H1 (cell line): ENCODE results near the gene TENT4B. TPM values are rescaled to one million over a fixed set of nuclear protein-coding genes. Genes with fewer than 3 reads are reported as not detected.

Experiments used
- CTCF ChIA-PET: fragments of 300-600 bp; sonication (Branson Sonifier 250); formaldehyde crosslinking; loops from one replicate; lab custom pipeline; 2021; ENCODE audit not compliant: partially characterized antibody; lab: Charles Lee
- POLR2A ChIA-PET: fragments of 300-600 bp; sonication (Branson Sonifier 250); formaldehyde crosslinking; loops from one replicate; lab custom pipeline; 2021; ENCODE audit warnings: inconsistent platforms; ENCODE audit not compliant: partially characterized antibody; lab: Charles Lee
- DNase-seq, 2 experiments: peaks; one replicate each; pipeline versions ENCODE4 v3.0.0 to v3.0.0-alpha.2; 2010 to 2022; ENCODE audit warnings: low spot score in 2 of 2, low read depth in 1 of 2, mixed read lengths in 1 of 2
- FAIRE-seq: peaks from 2 replicates; lab custom pipeline; 2011; peaks lifted over from hg19 to GRCh38; lab: Jason Lieb, UNC
- H2AFZ ChIP-seq: 2 replicates; pipeline ENCODE4 v1.8.1; 2012; ENCODE audit warnings: low read length, inconsistent platforms
- H2AK5ac ChIP-seq: 2 replicates; pipeline ENCODE4 v1.6.1; 2013; ENCODE audit warnings: low read depth, low read length
- H2BK120ac ChIP-seq: replicated peaks from 2 replicates; pipeline ENCODE3; 2013; ENCODE audit warnings: low read depth, low read length, inconsistent platforms
- H2BK12ac ChIP-seq: 2 replicates; pipeline ENCODE4 v1.6.1; 2013; ENCODE audit warnings: low read depth, low read length
- H2BK15ac ChIP-seq: 2 replicates; pipeline ENCODE4 v1.6.1; 2013; ENCODE audit warnings: low read length
- H2BK20ac ChIP-seq: 2 replicates; pipeline ENCODE4 v1.6.1; 2013; ENCODE audit warnings: low read length
- H2BK5ac ChIP-seq: 2 replicates; pipeline ENCODE4 v1.6.1; 2013; ENCODE audit warnings: low read depth, low read length
- H3K14ac ChIP-seq: 2 replicates; pipeline ENCODE4 v1.6.1; 2013; ENCODE audit warnings: inconsistent platforms; ENCODE audit not compliant: insufficient read length
- H3K18ac ChIP-seq: 2 replicates; pipeline ENCODE4 v1.6.1; 2013; ENCODE audit warnings: low read length; ENCODE audit errors: extremely low read depth
- H3K23ac ChIP-seq: 2 replicates; pipeline ENCODE4 v1.6.1; 2013; ENCODE audit warnings: inconsistent platforms; ENCODE audit not compliant: insufficient read length
- H3K23me2 ChIP-seq: 2 replicates; pipeline ENCODE4 v1.6.1; 2013; ENCODE audit warnings: low read depth, low read length
- H3K27ac ChIP-seq: 2 replicates; pipeline ENCODE4 v1.6.1; 2011; ENCODE audit warnings: low read depth, low read length, inconsistent platforms
- H3K27me3 ChIP-seq, 4 experiments: replicated peaks in 1 of 4; 1 replicate in 1 of 4; 2 replicates in 3 of 4; pipeline versions ENCODE4 v1.6.1 to v1.8.1; 2011 to 2013; ENCODE audit warnings: low read length in 3 of 4, mild to moderate bottlenecking in 3 of 4, inconsistent platforms in 2 of 4, mixed read lengths in 2 of 4, moderate library complexity in 1 of 4; ENCODE audit not compliant: control insufficient read depth in 3 of 4, insufficient read depth in 3 of 4; ENCODE audit errors: extremely low read depth in 1 of 4
- H3K36me3 ChIP-seq, 4 experiments: 2 replicates each; pipeline versions ENCODE4 v1.6.1 to v1.8.1; 2011 to 2013; ENCODE audit warnings: mild to moderate bottlenecking in 4 of 4, low read length in 3 of 4, moderate library complexity in 2 of 4, control low read depth in 1 of 4, inconsistent platforms in 1 of 4; ENCODE audit not compliant: insufficient read depth in 4 of 4, control insufficient read depth in 2 of 4
- H3K4ac ChIP-seq: replicated peaks from 2 replicates; pipeline ENCODE3; 2013; ENCODE audit warnings: low read length, low read depth, mixed read lengths, inconsistent platforms; ENCODE audit not compliant: insufficient read length
- H3K4me1 ChIP-seq, 4 experiments: replicated peaks in 1 of 4; 1 replicate in 1 of 4; 2 replicates in 3 of 4; pipeline versions ENCODE4 v1.6.1 to v1.8.1; 2011 to 2013; ENCODE audit warnings: low read length in 3 of 4, inconsistent platforms in 2 of 4, mixed read lengths in 1 of 4; ENCODE audit not compliant: insufficient read depth in 4 of 4, control insufficient read depth in 3 of 4
- H3K4me2 ChIP-seq, 2 experiments: 2 replicates each; pipeline versions ENCODE4 v1.6.1 to v1.8.1; 2011 to 2013; ENCODE audit warnings: low read depth in 2 of 2, low read length in 2 of 2, control low read depth in 1 of 2, inconsistent platforms in 1 of 2, mild to moderate bottlenecking in 1 of 2; ENCODE audit not compliant: insufficient read depth in 1 of 2
- H3K4me3 ChIP-seq, 4 experiments: fragments of 200-600, 300-600 bp in 1 of 4; sonication (generic), shearing (Covaris generic), sonication (Bioruptor Twin) in 1 of 4; 2 replicates each; pipeline versions ENCODE4 v1.5.1 to v1.8.1; 2011 to 2016; ENCODE audit warnings: low read length in 4 of 4, low read depth in 3 of 4, control low read depth in 2 of 4, inconsistent platforms in 2 of 4, mild to moderate bottlenecking in 2 of 4, mixed read lengths in 1 of 4, moderate library complexity in 1 of 4; ENCODE audit not compliant: insufficient read depth in 2 of 4; ENCODE audit errors: extremely low read depth in 1 of 4
- H3K56ac ChIP-seq: replicated peaks from 2 replicates; pipeline ENCODE3; 2013; ENCODE audit warnings: low read depth, mild to moderate bottlenecking, mixed read lengths, low read length, inconsistent platforms; ENCODE audit not compliant: insufficient read length
- H3K79me1 ChIP-seq: 2 replicates; pipeline ENCODE4 v1.6.1; 2013; ENCODE audit warnings: low read depth, low read length, control low read depth
- H3K79me2 ChIP-seq, 2 experiments: 2 replicates each; pipeline versions ENCODE4 v1.6.1 to v1.8.1; 2012 to 2013; ENCODE audit warnings: low read length in 2 of 2, mild to moderate bottlenecking in 2 of 2, inconsistent platforms in 1 of 2; ENCODE audit not compliant: insufficient read depth in 2 of 2, control insufficient read depth in 1 of 2
- H3K9ac ChIP-seq, 4 experiments: replicated peaks in 1 of 4; 1 replicate in 1 of 4; 2 replicates in 3 of 4; pipeline versions ENCODE4 v1.6.1 to v1.8.1; 2011 to 2013; ENCODE audit warnings: low read depth in 3 of 4, low read length in 3 of 4, control low read depth in 2 of 4, mild to moderate bottlenecking in 2 of 4, moderate library complexity in 2 of 4, inconsistent platforms in 1 of 4; ENCODE audit errors: extremely low read depth in 1 of 4
- H3K9me3 ChIP-seq, 2 experiments: 2 replicates each; pipeline versions ENCODE4 v1.6.1 to v1.8.1; 2012 to 2013; ENCODE audit warnings: mild to moderate bottlenecking in 2 of 2, moderate library complexity in 2 of 2, control low read depth in 1 of 2, inconsistent platforms in 1 of 2, low read depth in 1 of 2, low read length in 1 of 2, mixed read lengths in 1 of 2; ENCODE audit not compliant: insufficient read depth in 2 of 2
- H4K20me1 ChIP-seq, 2 experiments: replicated peaks in 1 of 2; 2 replicates each; pipeline versions ENCODE3 to v1.8.1; 2011 to 2013; ENCODE audit warnings: inconsistent platforms in 2 of 2, low read length in 2 of 2, mild to moderate bottlenecking in 1 of 2; ENCODE audit not compliant: insufficient read depth in 2 of 2, control insufficient read depth in 1 of 2
- H4K5ac ChIP-seq: 2 replicates; pipeline ENCODE4 v1.6.1; 2013; ENCODE audit warnings: low read length, low read depth, mixed read lengths, inconsistent platforms; ENCODE audit not compliant: insufficient read length
- H4K8ac ChIP-seq: 2 replicates; pipeline ENCODE4 v1.8.0; 2013; ENCODE audit warnings: mild to moderate bottlenecking, moderate library complexity, low read length, inconsistent platforms; ENCODE audit not compliant: insufficient read depth; ENCODE audit errors: extremely low read depth
- H4K91ac ChIP-seq: replicated peaks from 2 replicates; pipeline ENCODE3; 2013; ENCODE audit warnings: low read length, mixed read lengths, inconsistent platforms; ENCODE audit not compliant: insufficient read length
- CBX8 ChIP-seq: fragments of 300-800, 300-1000 bp; sonication (generic); IDR thresholded peaks from 2 replicates; pipeline ENCODE4 v1.7.1; 2016; ENCODE audit warnings: low read depth, low read length, borderline replicate concordance
- CREB1 ChIP-seq: IDR thresholded peaks from 2 replicates; pipeline ENCODE4 v1.6.1; 2012; ENCODE audit warnings: inconsistent platforms
- GTF2F1 ChIP-seq: IDR thresholded peaks from 2 replicates; pipeline ENCODE4 v1.6.1; 2012; ENCODE audit warnings: low read depth, low read length, improper control_type of control experiment, borderline replicate concordance
- MAX ChIP-seq: IDR thresholded peaks from 2 replicates; pipeline ENCODE4 v1.6.1; 2012; ENCODE audit warnings: inconsistent platforms
- POLR2AphosphoS5 ChIP-seq: IDR thresholded peaks from 2 replicates; pipeline ENCODE4 v1.6.1; 2011; ENCODE audit warnings: low read depth, low read length
- RFX5 ChIP-seq: IDR thresholded peaks from 2 replicates; pipeline ENCODE4 v1.6.1; 2011; ENCODE audit warnings: low read depth, low read length, improper control_type of control experiment, borderline replicate concordance
- WGBS, 2 experiments: shearing (Covaris generic) in 1 of 2; methylation state at CpG; one replicate each; pipeline versions ENCODE4 v1.1.6 to v1.1.7; 2013 to 2015; ENCODE audit warnings: low lambda C conversion rate in 2 of 2, mixed read lengths in 2 of 2, inconsistent platforms in 1 of 2, low coverage in 1 of 2, missing lambda C conversion rate in 1 of 2; ENCODE audit not compliant: insufficient replicate concordance in 2 of 2, insufficient coverage in 1 of 2, insufficient read length in 1 of 2; ENCODE audit errors: extremely low coverage in 1 of 2, missing lambda C conversion rate in 1 of 2; 5-methylcytosine and 5-hydroxymethylcytosine counted together
- polyA plus RNA-seq, 7 experiments: library from polyadenylated mRNA; depleted of rRNA in 3 of 7; stranded (reverse) in 5 of 7; unstranded in 2 of 7; fragments of >200 nt in 5 of 7; fragments of 200-250 nt in 2 of 7; gene quantifications; 1 replicate in 5 of 7; 2 replicates in 1 of 7; 4 replicates in 1 of 7; pipeline versions ENCODE4 v1.2.1 to v1.2.3, GENCODE V29; 2011 to 2013; ENCODE audit warnings: missing spikeins in 2 of 7, mixed read lengths in 2 of 7
- total RNA-seq: library from RNA; stranded (reverse); fragmentation: NEBNext Ultra II Directional; extraction: Animal tissue kit (Norgen Biotek cat#: 25700); gene quantifications from 2 replicates; pipeline ENCODE4 v1.2.1, GENCODE V29; 2021

TENT4B gene
- total and polyA plus RNA-seq, 2 of the 8 experiments (the other 6 are each of a cell fraction or from before 2014, with no cell fraction given) = 4.2 to 15.7 TPM

GRCh38 chr16:50275428-50276325 lies 122.6 kb downstream of the TENT4B start:
- Histone ChIP-seq H3K56ac (no peak overlapping the region), H3K27me3 (no peaks in the 10 kb centered on the region), H2BK120ac (no peak overlapping the region), H3K4me2 (no peak overlapping the region), H3K79me2 (no peaks in the 10 kb centered on the region), H4K91ac (no peak overlapping the region), H3K79me1 (0 out of 2 replicates have a peak, but pooled peaks cover 3% of the 10 kb centered on the region), H3K4me1 (peaks cover 0 to 2% (median 0%) of the 10 kb centered on the region in 4 experiments; a peak in 1 of 7 replicates), H4K20me1 (no peaks in the 10 kb centered on the region), H3K9me3 (no peaks in the 10 kb centered on the region), H3K4me3 (no peak overlapping the region), H2AFZ (no peak overlapping the region), H3K23me2 (no peaks in the 10 kb centered on the region), H2BK12ac (no peak overlapping the region), H4K5ac (no peak overlapping the region), H2BK5ac (no peak overlapping the region), H3K18ac (no peak overlapping the region), H2AK5ac (no peak overlapping the region), H3K9ac (no peak overlapping the region), H3K36me3 (no peaks in the 10 kb centered on the region), H4K8ac (no peak overlapping the region), H3K23ac (no peak overlapping the region), H2BK15ac (no peak overlapping the region), H2BK20ac (no peak overlapping the region), H3K4ac (no peak overlapping the region), H3K27ac (no peak overlapping the region), H3K14ac (no peak overlapping the region)
- CTCF ChIA-PET = interaction anchor here (0.7 to 2.9 kb wide), 13 partner anchors 9 to 390 kb away, joined by 3 to 13 read pairs (median 3); partner anchors contain the start of genes ADCY7 and CNEP1R1
- no peak for FAIRE-seq
- POLR2A ChIA-PET = no interaction called here
- no peak for DNase-seq
- 83% methylated on average over 11 of the region's 12 CpGs; no CpG with 5 or more reads in 1 of the 2 experiments for WGBS, 2 experiments
- no peak for TF ChIP-seq GTF2F1
- TF ChIP-seq POLR2AphosphoS5 = no peak
- TF ChIP-seq MAX = no peak
- TF ChIP-seq CBX8 = no peak
- no peak for TF ChIP-seq RFX5
- no peak for TF ChIP-seq CREB1
